ENCODE data around the gene MYLK.

GRCh38 chr3:123800362-123800682 lies 83.8 kb downstream of the MYLK start:
- no peak for TF ChIP-seq CTCF (IDR thresholded peaks at IDR 0.05; ENCODE audit: poor library complexity)
- TF ChIP-seq EZH2phosphoT487 (IDR thresholded peaks at IDR 0.05; ENCODE audit: low read depth, severe bottlenecking, unreplicated experiment) = no peak
